K562 (cell line): Measurements from ENCODE around the gene ARHGEF9. TPM values are rescaled to one million over a fixed set of nuclear protein-coding genes. Genes with fewer than 3 reads are reported as not detected.

Source experiments
- ATAC-seq: fragments of 200-7000 bp; cut with Tn5 transposase; 3 replicates; pipeline ENCODE4 v1.9.1; 2020; ENCODE audit warnings: moderate library complexity
- BruUV-seq: library from RNA; stranded (reverse); fragments of 400-500 nt; replicated peaks from 2 replicates; lab custom pipeline; 2021; lab: Mats Ljungman, UMichigan
- CTCF ChIA-PET: fragments of 300-600 bp; formaldehyde crosslinking; extraction: SDS; loops from one replicate; lab custom pipeline; 2021; ENCODE audit warnings: low intra/inter-chr PET ratio; lab: Yijun Ruan, JAX
- POLR2A ChIA-PET: fragments of 300-600, 350-650 bp; sonication (Branson Sonifier 250); formaldehyde crosslinking; extraction: SDS; loops from one replicate; lab custom pipeline; 2021; ENCODE audit warnings: antibody characterized with exemption, inconsistent platforms; lab: Yijun Ruan, JAX
- DNase-seq, 4 experiments: peaks; one replicate each; pipeline versions ENCODE4 v3.0.0 to v3.0.0-alpha.2; 2011 to 2018; ENCODE audit warnings: low spot score in 3 of 4, mixed read lengths in 3 of 4; ENCODE audit errors: extremely low read depth in 1 of 4
- FAIRE-seq: peaks from 2 replicates; lab custom pipeline; 2011; peaks lifted over from hg19 to GRCh38; lab: Jason Lieb, UNC
- H2AFZ ChIP-seq: 2 replicates; pipeline ENCODE4 v1.6.0; 2011; ENCODE audit warnings: low read depth, low read length, control low read depth, inconsistent platforms
- H3K27ac ChIP-seq: fragments of 200-600 bp; 3 replicates; pipeline ENCODE4 v1.8.0; 2011; ENCODE audit warnings: low read depth, mild to moderate bottlenecking, control low read depth, inconsistent platforms, low read length, moderate library complexity, mixed read lengths; ENCODE audit errors: extremely low read depth
- H3K27me3 ChIP-seq, 2 experiments: fragments of 300-600 bp in 1 of 2; 2 replicates in 1 of 2; 3 replicates in 1 of 2; pipeline versions ENCODE4 v1.6.0 to v1.8.0; 2011; ENCODE audit warnings: inconsistent platforms in 2 of 2, low read length in 2 of 2, mild to moderate bottlenecking in 1 of 2, mixed read lengths in 1 of 2, moderate library complexity in 1 of 2; ENCODE audit not compliant: control insufficient read depth in 2 of 2, insufficient read depth in 2 of 2
- H3K36me3 ChIP-seq: fragments of 300-600 bp; 3 replicates; pipeline ENCODE4 v1.8.0; 2011; ENCODE audit warnings: mild to moderate bottlenecking, low read length, inconsistent platforms; ENCODE audit not compliant: control insufficient read depth, insufficient read depth
- H3K4me1 ChIP-seq, 2 experiments: fragments of 200-600 bp in 1 of 2; replicated peaks in 1 of 2; 2 replicates in 1 of 2; 3 replicates in 1 of 2; pipeline versions ENCODE4 v1.5.1 to v1.8.0; 2011; ENCODE audit warnings: inconsistent platforms in 2 of 2, low read length in 2 of 2, mild to moderate bottlenecking in 1 of 2, mixed read lengths in 1 of 2, moderate library complexity in 1 of 2; ENCODE audit not compliant: control insufficient read depth in 2 of 2, insufficient read depth in 2 of 2
- H3K4me2 ChIP-seq: 2 replicates; pipeline ENCODE4 v1.6.1; 2011; ENCODE audit warnings: low read length, control low read depth, inconsistent platforms, mixed read lengths; ENCODE audit not compliant: insufficient read depth
- H3K4me3 ChIP-seq: fragments of 200-600 bp; sonication (generic), shearing (Covaris generic); 2 replicates; pipeline ENCODE4 v1.5.1; 2016; ENCODE audit warnings: control low read depth, inconsistent platforms
- H3K79me2 ChIP-seq: fragments of 200-600 bp; 3 replicates; pipeline ENCODE4 v1.8.0; 2011; ENCODE audit warnings: low read length, inconsistent platforms; ENCODE audit not compliant: control insufficient read depth, insufficient read depth
- H3K9ac ChIP-seq, 2 experiments: 2 replicates each; pipeline versions ENCODE4 v1.6.0 to v1.6.1; 2011; ENCODE audit warnings: low read depth in 2 of 2, low read length in 2 of 2, control low read depth in 1 of 2, inconsistent platforms in 1 of 2, mild to moderate bottlenecking in 1 of 2, mixed read lengths in 1 of 2; ENCODE audit not compliant: insufficient read depth in 1 of 2
- H3K9me1 ChIP-seq: one replicate; pipeline ENCODE4 v1.6.0; 2011; ENCODE audit warnings: inconsistent platforms, mild to moderate bottlenecking, low read length, moderate library complexity; ENCODE audit not compliant: control insufficient read depth, insufficient read depth
- H3K9me3 ChIP-seq: replicated peaks from 2 replicates; pipeline ENCODE4 v1.5.1; 2011; ENCODE audit warnings: low read depth, low read length, inconsistent platforms; ENCODE audit not compliant: control insufficient read depth, insufficient read depth
- H4K20me1 ChIP-seq: replicated peaks from 2 replicates; pipeline ENCODE4 v1.6.1; 2011; ENCODE audit warnings: low read length, inconsistent platforms, mixed read lengths; ENCODE audit not compliant: control insufficient read depth, insufficient read depth
- BCL6 ChIP-seq: fragments of 250-450 bp; sonication (Bioruptor Pico); IDR thresholded peaks from 2 replicates; pipeline ENCODE4 v1.4.0; 2020
- ELF2 ChIP-seq: fragments of 250-450 bp; sonication (Bioruptor Pico); IDR thresholded peaks from 2 replicates; pipeline ENCODE4 v1.5.0; 2021; ENCODE audit warnings: mild to moderate bottlenecking
- MAFF ChIP-seq: IDR thresholded peaks from 2 replicates; pipeline ENCODE4 v1.6.1; 2012; ENCODE audit warnings: low read length, improper control_type of control experiment
- MAFG ChIP-seq: fragments of 450-650 bp; conservative IDR thresholded peaks from 2 replicates; pipeline ENCODE4 v1.6.1; 2016; ENCODE audit warnings: missing genetic modification characterization, missing compliant biosample characterization
- MAFK ChIP-seq: IDR thresholded peaks from 2 replicates; pipeline ENCODE4 v1.6.1; 2011; ENCODE audit warnings: low read length, improper control_type of control experiment
- PTBP1 ChIP-seq: fragments of 200-400 bp; formaldehyde crosslinking; IDR thresholded peaks from 2 replicates; pipeline ENCODE4 v1.6.1; 2017; ENCODE audit warnings: low read depth, low read length
- ZNF316 ChIP-seq: fragments of 450-650 bp; IDR thresholded peaks from 2 replicates; pipeline ENCODE4 v1.6.1; 2016
- WGBS: fragments of 100-300 bp; shearing (Covaris generic); methylation state at CpG from one replicate; pipeline ENCODE4 v1.1.6; 2016; ENCODE audit warnings: low coverage, mixed read lengths; ENCODE audit not compliant: insufficient coverage; ENCODE audit errors: missing lambda C conversion rate; 5-methylcytosine and 5-hydroxymethylcytosine counted together
- in situ Hi-C: fragments of 300-500 bp; cut with MboI; formaldehyde crosslinking; loops from 4 replicates; pipeline ENCODE4 v1.15.0; 2018; ENCODE audit warnings: inconsistent platforms, mixed read lengths
- intact Hi-C: fragments of 100-400 bp; cut with micrococcal nuclease; formaldehyde crosslinking; loops from 2 replicates; pipeline ENCODE4 v1.14.2; 2022
- polyA plus RNA-seq, 8 experiments: library from polyadenylated mRNA; depleted of rRNA in 4 of 8; stranded (reverse) in 5 of 8; unstranded in 3 of 8; fragments of >200 nt; fragmentation: Nextera tagmentation in 2 of 8; fragmentation: Illumina TruSeq in 1 of 8; extraction: Ambion mirVana in 2 of 8; extraction: Trizol in 1 of 8; gene quantifications; 2 replicates each; pipeline versions ENCODE4 v1.2.1 to v1.2.3, GENCODE V29; 2011 to 2014; ENCODE audit warnings: inconsistent platforms in 1 of 8, missing spikeins in 1 of 8
- total RNA-seq, 7 experiments: library from RNA; depleted of rRNA in 6 of 7; stranded (reverse); fragments of >200 nt in 6 of 7; fragmentation: Illumina TruSeq in 2 of 7; extraction: Trizol in 2 of 7; gene quantifications; 2 replicates each; pipeline versions ENCODE4 v1.2.1 to v1.2.3, GENCODE V29; 2011 to 2021; ENCODE audit warnings: low replicate concordance in 1 of 7

ARHGEF9 gene
- total and polyA plus RNA-seq, 9 of the 15 experiments (the other 6 are each of a cell fraction or from before 2014, with no cell fraction given) = 0.09 to 0.24 (median 0.15) TPM; not detected in 2

DNA sequence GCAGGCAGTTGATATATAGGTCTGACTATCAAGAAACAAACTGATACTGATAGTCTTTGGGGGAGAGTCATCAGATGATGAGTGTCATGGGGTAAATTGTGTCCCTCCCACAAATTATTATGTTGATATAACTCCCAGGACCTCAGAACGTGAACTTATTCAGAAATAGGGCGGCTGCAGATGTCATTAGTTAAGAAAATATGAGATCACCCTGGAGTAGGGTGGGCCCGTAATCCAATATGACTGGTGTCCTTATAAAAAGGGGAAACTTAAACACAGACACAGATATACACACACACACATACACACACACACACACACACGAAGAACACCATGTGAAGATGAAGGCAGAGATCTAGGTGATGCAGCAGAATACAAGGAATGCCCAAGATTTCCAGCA is 32.7 kb upstream of the ARHGEF9 start:
- Histone ChIP-seq H2AFZ (no peak overlapping the region), H3K4me2 (no peak overlapping the region), H3K27ac (no peak overlapping the region), H4K20me1 (no peaks in the 10 kb centered on the region), H3K4me1 (no peaks in the 10 kb centered on the region), H3K27me3 (no peaks in the 10 kb centered on the region), H3K9me1 (no peaks in the 10 kb centered on the region), H3K9ac (no peak overlapping the region), H3K4me3 (no peak overlapping the region), H3K79me2 (no peaks in the 10 kb centered on the region), H3K36me3 (no peaks in the 10 kb centered on the region), H3K9me3 (no peaks in the 10 kb centered on the region)
- no peak for TF ChIP-seq PTBP1
- WGBS = 0% methylated on average over 3 of the region's 4 CpGs
- ChIA-PET CTCF (no interaction called here), POLR2A (no interaction called here)
- FAIRE-seq (no peak), ATAC-seq (no peak), DNase-seq (no peak)
- intact Hi-C loops = no loop called here
- in situ Hi-C loops = no loop called here
- no TSS peak for BruUV-seq

DNA sequence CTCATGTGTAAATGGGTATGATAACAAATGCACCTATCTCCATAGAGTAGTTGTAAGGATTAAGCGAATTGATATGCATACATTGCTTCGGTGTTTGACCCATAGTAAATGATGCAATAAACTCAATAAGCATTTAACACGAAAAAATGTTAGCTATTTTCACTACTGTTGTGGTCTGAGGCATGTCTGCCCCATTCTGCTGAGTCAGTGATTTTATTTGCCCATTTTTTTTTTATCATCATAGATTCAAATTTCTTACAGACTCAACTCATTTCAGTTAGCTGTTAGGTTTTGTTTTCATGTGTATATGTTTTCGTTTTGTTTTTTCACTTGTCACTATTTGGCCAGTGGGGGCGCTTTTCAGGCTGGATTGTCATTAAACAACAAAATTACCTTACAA is 27.8 kb upstream of the ARHGEF9 start:
- DNase-seq (no peak), FAIRE-seq (no peak), ATAC-seq (no peak)
- WGBS = 0% methylated on average over 5 of the region's 5 CpGs
- no peak overlapping the region for H3K4me2 ChIP-seq
- H3K4me3 ChIP-seq = no peak overlapping the region
- in situ Hi-C loops (no loop called here), intact Hi-C loops (no loop called here)
- H3K27ac ChIP-seq = no peak overlapping the region
- POLR2A ChIA-PET = no interaction called here
- no peak overlapping the region for H3K9ac ChIP-seq
- no TSS peak for BruUV-seq
- H3K27me3 ChIP-seq = no peaks in the 10 kb centered on the region
- H3K79me2 ChIP-seq = no peaks in the 10 kb centered on the region
- no peaks in the 10 kb centered on the region for H3K9me1 ChIP-seq
- no peaks in the 10 kb centered on the region for H4K20me1 ChIP-seq
- no peak overlapping the region for H2AFZ ChIP-seq
- H3K4me1 ChIP-seq = no peaks in the 10 kb centered on the region
- TF ChIP-seq ELF2 (CRISPR knock-in tag) = no peak
- TF ChIP-seq ZNF316 = peak; percentile 66
- no peak for TF ChIP-seq BCL6 (CRISPR knock-in tag)
- TF ChIP-seq MAFK = peak; percentile 75
- TF ChIP-seq MAFG = peak; percentile 40; the same call in 1 of the 2 replicates
- peak; percentile 76 for TF ChIP-seq MAFF
- CTCF ChIA-PET = no interaction called here
- no peaks in the 10 kb centered on the region for H3K36me3 ChIP-seq
- no peaks in the 10 kb centered on the region for H3K9me3 ChIP-seq
